Head of caudate nucleus (tissue), 42 donors: Measurements from ENCODE around the gene QKI.
"Not testable (repeated sequence)": the region's sequence is repeated elsewhere in the genome, so short reads cannot be mapped to it uniquely, and the experiment has no call there.

Source experiments
- DNase-seq, 42 donors: peaks; one replicate each; pipeline versions ENCODE4 v3.0.0 to v3.0.0-alpha.2; 2020 to 2021; ENCODE audit warnings: mixed read lengths in 7 of 42
- intact Hi-C: fragments of 100-400 bp; cut with DNase I; formaldehyde crosslinking; loops from one replicate; pipeline ENCODE4 v1.15.0; 2022

QKI gene

GRCh38 chr6:163460307-163460782 lies 45.8 kb downstream of the QKI start:
- no peak for DNase-seq

DNA sequence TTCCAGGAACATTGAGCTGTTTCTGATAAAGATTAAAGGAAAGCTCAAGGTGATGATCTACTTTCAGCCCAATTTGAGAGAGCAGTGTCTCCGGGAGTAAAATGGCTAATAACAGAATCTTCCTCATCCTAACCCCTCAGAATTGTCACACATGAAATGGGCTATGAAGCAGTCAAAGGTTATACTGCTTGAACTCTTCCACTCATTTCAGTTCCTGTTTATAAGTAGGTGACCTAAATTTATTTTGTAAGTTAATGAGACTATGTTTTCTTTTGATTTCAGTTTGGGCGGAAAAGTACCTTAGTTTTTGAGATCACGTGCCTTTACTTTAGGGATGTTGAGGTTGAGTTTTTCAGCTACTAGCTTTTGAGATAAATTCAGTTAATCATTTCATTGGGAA lies 47.2 kb downstream of the QKI start:
- intact Hi-C loops: no loop called here
- DNase-seq: no peak

More at GRCh38 chr6:163460307-163460782, 45.8 kb downstream of the QKI start:
- intact Hi-C loops: no loop called here

DNA sequence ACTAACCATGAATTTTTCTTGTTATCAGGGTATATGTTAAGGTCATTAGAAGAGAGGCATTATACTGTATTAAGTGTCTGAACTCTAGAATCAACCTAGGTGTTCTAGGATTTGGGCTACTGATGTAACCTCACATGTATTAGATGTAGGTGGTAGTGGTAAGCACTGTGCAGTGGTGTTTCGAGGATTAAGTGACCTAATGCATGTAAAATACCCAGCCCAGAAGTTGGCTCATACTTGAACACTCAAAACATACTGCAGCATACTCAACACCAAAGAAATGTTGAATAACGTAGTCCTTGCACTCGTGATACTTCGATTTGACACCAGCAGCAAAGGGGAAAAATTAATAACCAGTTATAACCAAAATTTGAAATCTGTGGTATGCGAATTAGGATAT lies 48.7 kb downstream of the QKI start:
- intact Hi-C loops: no loop called here
- no peak for DNase-seq

- intact Hi-C loops: no loop called here
- DNase-seq: no peak
Measured at GRCh38 chr6:163463795-163464194, 49.3 kb downstream of the QKI start.

GRCh38 chr6:163466839-163467390 lies 52.4 kb downstream of the QKI start:
- intact Hi-C loops: no loop called here
- DNase-seq: no peak

DNA sequence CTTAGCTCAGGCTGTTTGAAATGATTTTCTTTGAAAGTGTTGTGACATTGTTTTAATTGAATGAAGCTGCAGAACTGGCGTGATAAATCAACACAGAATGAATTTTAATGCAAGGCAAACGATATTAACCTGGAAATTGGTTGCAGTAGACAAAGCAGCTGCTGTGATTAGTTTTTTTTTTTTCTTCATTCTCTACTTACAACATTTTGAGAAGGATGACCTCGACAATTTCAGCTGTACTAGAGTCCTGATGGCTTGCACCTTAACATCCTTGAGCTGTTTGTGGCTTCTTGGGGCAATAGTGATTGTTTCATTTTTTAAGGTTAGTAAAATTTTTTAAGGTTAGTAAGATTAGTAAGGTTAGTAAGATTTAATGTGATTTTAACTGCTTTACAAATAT lies 54.2 kb downstream of the QKI start:
- intact Hi-C loops: no loop called here
- no peak for DNase-seq

DNA sequence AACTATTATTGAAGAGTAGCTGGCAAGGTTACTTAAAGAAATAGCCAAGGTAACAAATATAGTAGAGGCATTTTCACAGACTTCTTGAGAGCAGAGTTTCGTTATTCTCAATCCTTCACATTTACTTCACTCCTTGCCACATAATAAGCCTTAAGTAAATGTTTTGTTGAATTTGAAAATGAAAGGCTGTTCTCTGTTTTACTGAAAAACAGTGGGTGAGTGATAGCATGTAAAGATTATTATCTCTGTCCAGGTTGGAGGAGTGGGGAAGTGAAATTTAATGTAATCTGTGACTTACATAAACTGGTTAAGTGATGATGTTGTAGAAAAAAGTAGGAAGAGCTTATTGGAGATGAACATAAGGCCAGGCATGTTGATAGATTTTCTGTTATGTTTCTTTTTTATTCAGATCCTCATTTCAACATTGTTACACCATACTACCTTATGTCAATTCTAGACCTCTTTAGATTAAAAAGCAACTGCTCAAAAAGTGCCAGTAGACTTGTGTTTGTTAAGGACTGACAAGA lies 55.0 kb downstream of the QKI start:
- intact Hi-C loops: no loop called here
- no peak for DNase-seq

GRCh38 chr6:163470611-163471010 lies 56.1 kb downstream of the QKI start:
- DNase-seq: no peak
- intact Hi-C loops: no loop called here

- intact Hi-C loops: no loop called here
- no peak for DNase-seq
Measured at GRCh38 chr6:163474581-163474980, 60.1 kb downstream of the QKI start.

GRCh38 chr6:163476946-163477345 lies 62.4 kb downstream of the QKI start:
- DNase-seq, intact Hi-C loops: not testable (repeated sequence)

- intact Hi-C loops: no loop called here
- DNase-seq: no peak
Measured at GRCh38 chr6:163483107-163483506, 68.6 kb downstream of the QKI start.

- no peak for DNase-seq
- intact Hi-C loops: no loop called here
Measured at GRCh38 chr6:163485388-163485851, 70.9 kb downstream of the QKI start.

DNA sequence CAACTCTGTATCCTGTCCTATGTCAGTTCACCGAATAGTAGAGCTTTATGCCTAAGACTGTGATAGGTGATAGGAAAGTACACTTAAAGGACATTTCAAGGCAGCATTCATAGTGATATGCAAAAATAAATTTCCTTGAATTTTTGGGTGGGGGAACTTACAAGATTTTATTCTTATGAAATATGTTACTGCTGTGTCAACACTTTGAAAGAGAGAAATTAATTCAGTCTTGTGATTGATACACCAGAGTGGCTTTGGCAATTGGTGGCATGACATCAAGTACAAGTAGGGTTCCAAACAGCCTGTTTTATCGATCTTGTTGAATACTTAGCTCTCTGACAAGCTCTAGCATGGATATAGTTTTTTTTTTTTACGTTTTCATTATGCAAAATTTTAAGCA lies 72.3 kb downstream of the QKI start:
- intact Hi-C loops: no loop called here

GRCh38 chr6:163487606-163488005 lies 73.1 kb downstream of the QKI start:
- intact Hi-C loops: no loop called here
- DNase-seq: no peak

More for the DNA sequence above, 72.3 kb downstream of the QKI start:
- DNase-seq: no peak

DNA sequence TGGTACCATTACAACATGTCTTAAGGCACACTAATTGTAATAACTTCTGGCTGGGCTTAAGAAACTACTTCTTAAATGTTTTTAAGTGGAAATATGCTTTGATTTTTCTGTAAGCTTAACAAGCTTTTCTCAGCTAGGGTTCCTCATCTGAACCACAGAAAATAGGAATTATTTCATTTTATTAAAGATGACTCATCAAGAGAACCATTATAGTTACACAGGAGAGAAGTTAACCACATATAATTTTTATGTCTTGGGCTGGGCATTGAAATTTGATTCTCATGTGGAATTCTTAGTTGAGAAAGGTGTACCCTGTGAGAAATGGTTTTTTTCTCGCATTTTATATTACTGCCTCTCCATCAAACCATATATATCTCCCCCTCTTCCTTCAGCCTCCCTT lies 75.1 kb downstream of the QKI start:
- no peak for DNase-seq
- intact Hi-C loops: no loop called here

DNA sequence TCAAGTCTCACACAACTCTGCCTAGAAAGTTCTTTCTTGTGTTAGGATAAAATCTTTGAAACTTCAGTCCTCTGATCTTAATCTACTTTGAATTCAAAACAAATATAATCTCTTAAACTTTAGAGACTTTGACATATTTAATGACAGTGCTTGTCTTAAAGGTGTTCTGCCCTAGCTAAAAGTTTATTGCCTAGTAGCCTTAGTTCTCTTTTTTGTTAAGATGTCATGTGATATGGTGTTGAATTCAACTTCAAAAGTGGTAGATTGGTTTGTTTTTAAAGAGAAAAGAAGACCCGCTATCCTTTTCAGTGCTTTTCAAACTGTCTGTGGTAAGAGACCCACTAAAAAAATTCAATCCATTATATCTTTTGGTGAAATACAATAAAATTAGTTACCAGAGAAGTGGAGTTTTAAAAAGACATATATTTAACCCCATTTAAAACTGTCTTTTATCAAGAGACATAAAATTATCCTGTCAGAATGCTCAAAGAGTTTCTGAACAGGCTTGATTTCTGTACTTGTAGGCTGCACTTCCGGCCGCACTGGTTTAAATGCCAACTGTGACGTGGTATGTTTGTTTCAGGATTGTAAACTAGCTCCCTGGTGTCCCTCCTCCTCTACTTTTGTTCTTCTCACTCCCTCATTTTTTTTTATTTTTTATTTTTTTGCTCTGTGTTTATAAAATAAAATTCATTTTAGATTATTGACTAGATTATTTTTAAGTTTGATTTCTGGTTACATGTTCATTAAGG lies 76.5 kb downstream of the QKI start:
- intact Hi-C loops: no loop called here

DNA sequence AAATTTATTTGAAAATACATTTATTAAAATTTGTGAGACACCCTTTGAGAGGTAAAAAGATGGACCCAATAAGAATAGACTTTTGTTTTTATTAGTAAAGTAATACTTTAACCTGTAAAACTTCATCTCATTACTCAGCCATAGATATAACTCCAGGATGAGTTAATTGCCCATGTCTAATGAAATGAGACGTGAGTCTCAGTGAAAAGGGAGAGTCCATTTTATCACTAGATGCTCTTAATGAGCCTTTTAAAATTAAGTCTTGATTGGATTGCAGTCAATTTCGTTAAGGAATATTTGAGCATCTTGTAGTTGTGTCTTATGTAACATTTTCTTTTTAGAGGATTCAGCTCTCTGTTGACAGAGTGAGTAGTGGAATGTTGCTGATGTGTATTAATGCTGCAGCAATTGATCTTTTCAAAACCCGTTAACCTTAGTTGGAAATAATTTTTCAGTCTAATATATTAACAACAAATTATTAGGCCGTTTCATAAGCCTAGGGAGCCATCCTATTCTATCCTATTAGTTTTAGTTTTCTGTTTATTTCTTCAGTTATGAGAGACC lies 77.3 kb downstream of the QKI start:
- no peak for DNase-seq
- intact Hi-C loops: no loop called here

More for the DNA sequence above, 76.5 kb downstream of the QKI start:
- DNase-seq: peak in 37 of 42 donors; percentile 6 to 80 (median 46)

GRCh38 chr6:163494279-163494727 lies 79.8 kb downstream of the QKI start:
- intact Hi-C loops: no loop called here
- DNase-seq: no peak

- DNase-seq: no peak
- intact Hi-C loops: no loop called here
Measured at GRCh38 chr6:163496205-163496604, 81.7 kb downstream of the QKI start.

DNA sequence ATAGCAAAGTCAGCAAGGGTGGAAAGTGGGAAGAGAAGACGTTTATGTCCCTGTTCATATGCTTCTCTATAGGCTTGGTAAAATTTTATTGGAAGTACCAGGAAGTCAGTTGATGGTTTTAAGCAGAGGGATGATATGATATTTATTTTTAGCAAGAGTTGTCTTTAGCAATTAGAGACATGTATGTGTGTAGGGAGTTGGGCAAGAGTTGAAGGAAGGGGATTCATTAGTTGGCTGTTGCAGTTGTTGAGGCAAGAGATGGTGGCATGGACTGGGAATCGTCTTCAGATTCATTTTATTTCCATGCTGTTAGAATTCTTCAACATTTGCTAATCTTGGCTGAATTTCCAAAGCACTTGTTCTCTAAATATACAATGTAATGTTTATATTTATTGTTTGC lies 85.6 kb downstream of the QKI start:
- intact Hi-C loops: no loop called here

More for the DNA sequence above, 85.6 kb downstream of the QKI start:
- no peak for DNase-seq
